HG03460 (cell line): Measurements from ENCODE around the gene EMC7.
"Not testable (repeated sequence)": the region's sequence is repeated elsewhere in the genome, so short reads cannot be mapped to it uniquely, and the experiment has no call there.

ENCODE experiments used
- ATAC-seq: cut with Tn5 transposase; IDR thresholded peaks from one replicate; pipeline ENCODE4 v1.9.1; 2021; ENCODE audit not compliant: unreplicated experiment

Gene EMC7

DNA sequence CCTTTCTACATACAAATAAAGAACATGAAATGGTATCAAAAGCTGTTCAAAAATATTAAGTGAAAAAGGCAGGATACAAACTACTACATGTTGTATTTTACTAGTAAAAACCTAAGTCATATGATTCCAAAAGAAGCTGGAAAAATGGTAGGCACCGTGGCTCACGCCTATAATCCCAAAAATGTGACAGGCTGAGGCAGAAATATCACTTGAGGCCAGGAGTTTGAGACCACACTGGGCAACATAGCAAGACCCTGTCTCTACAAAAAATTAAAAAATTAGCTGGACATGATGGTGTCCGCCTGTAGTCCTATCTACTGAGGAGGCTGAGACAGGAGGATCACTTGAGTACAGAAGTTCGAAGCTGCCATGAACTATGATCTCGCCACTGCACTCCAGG is 1.7 kb downstream of the EMC7 start:
- ATAC-seq = no peak

GRCh38 chr15:34085746-34086145 is 15.9 kb downstream of the EMC7 start:
- no peak for ATAC-seq

DNA sequence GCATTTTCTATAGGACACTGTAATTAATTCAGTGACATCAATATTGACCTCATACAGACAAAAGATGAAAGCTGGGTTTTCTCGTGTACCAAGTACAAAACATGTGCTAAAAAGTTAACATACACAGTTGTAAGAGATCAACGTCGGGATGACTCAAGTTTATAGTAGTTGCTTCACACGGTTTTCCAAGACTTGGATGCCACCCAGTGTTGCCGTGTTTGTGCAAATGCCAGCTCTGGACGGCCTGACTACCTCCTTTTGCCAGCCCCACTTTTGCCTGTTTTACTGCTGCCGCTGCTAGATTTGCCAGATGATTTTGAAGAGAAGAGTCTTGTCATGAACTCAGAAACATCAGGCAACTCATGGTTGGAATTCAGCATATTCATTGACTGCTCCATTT is 17.6 kb downstream of the EMC7 start:
- no peak for ATAC-seq

DNA sequence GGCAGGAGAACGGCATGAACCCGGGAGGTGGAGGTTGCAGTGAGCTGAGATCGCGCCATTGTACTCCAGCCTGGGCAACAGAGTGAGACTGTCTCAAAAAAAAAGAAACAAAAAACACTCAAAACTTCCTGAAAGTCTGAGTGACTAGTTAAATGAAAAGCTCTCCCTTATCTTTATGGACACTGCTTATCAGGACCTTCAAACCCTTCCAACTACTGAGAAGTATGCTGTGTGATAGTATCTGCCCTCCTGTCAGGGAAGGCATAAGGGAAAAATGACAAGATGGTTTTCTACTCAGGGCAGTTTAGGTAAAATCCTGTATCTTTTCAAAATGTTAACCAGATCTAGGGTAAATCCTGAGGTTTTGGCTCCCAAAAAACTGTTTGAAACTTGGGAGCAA is 21.8 kb downstream of the EMC7 start:
- no peak for ATAC-seq

DNA sequence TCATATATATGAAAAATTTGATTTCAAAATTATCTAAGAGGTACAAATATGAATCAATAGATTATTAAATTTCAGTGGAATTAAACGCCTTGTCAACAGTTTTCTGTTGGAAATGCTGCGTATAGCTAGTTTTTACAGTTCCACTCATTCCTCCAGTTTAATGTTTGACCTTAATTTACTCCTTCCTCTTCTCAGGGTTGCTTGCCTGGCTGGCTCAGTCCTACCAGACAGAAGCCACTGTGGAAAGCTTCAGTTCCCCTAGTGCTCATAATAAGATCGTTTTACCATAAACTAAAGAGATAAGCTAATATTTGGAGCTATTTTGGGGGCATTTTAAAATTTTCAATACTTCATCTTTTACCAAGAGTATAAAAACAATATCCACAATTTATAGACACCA is 22.8 kb downstream of the EMC7 start:
- ATAC-seq = no peak

DNA sequence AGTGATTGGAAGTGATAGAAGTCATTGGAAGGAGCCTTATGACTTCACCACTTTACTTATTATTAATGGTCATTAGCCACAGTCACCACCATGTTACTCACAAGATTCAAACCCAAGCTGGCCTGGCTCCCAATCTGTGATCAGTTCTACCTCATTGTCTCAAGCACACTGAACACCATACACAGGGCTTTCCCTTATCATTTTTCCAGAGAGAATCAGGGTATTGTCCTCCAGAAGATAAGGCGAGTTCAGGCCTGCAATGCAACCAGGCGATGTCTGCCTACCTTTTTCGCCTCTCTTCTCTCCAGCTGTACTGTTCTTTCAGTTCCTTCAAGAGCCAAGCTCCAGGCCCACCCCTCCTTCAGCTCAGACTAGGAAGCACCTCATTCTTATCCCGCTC is 24.9 kb downstream of the EMC7 start:
- ATAC-seq = no peak

DNA sequence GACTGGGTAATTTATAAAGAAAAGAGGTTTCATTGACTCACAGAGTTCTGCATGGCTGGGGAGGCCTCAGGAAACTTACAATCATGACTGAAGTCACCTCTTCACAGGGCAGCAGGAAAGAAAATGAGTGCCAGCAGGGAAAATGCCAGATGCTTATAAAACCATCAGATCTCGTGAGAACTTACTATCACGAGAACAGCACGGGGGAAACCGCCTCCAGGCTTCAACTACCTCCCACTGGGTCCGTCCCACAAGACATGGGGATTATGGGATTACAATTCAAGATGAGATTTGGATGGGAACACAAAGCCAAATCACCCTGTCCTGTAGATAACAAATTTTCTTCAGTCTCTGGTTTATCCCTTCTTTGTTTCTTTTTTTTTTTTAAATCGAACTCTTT is 31.7 kb downstream of the EMC7 start:
- no peak for ATAC-seq

- no peak for ATAC-seq
Measured at GRCh38 chr15:34065941-34066340, 35.7 kb downstream of the EMC7 start.

DNA sequence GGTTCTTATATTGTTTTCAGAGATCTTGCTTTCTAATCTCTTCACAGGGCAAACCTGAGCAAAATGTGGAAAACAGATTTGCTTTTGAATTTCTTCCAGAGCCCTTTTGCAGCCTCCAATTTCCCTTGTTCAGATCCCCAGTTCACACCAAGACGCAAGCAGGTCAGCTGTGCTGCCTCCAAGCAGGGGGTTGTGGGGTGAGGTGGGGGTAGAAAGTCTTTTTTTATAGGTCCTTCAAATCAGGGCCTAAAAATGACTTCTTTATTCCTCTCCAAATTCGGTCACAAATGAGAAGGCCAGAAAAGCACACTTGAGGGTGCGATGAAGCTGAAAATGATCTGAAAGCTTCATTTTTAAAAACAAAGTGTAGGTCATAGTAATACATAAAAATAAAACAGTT is 36.4 kb downstream of the EMC7 start:
- no peak for ATAC-seq

- ATAC-seq = no peak
Measured at GRCh38 chr15:34064438-34064837, 37.2 kb downstream of the EMC7 start.

- ATAC-seq = no peak
Measured at GRCh38 chr15:34059946-34060345, 41.7 kb downstream of the EMC7 start.

DNA sequence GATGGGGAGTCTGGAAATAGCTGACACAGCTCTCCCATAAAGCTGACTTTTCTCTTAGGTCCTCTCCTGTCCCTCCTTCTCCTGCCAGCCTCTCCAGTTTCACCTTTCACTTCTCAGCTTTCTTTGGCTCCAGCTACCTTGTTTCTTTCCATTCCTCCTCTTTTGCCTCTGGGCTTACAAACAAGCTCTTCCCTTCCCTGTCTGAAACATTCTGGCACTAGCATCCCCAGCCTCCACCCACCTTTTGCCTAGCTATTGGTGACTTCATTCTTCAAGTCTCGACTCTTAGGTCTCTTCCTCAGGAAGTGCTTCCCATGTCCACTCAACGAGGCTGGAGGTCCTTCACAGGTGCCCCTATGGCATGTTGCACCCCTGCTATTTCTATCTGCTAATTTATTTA is 42.2 kb downstream of the EMC7 start:
- ATAC-seq = no peak

- no peak for ATAC-seq
Measured at GRCh38 chr15:34056911-34057310, 44.8 kb downstream of the EMC7 start.

DNA sequence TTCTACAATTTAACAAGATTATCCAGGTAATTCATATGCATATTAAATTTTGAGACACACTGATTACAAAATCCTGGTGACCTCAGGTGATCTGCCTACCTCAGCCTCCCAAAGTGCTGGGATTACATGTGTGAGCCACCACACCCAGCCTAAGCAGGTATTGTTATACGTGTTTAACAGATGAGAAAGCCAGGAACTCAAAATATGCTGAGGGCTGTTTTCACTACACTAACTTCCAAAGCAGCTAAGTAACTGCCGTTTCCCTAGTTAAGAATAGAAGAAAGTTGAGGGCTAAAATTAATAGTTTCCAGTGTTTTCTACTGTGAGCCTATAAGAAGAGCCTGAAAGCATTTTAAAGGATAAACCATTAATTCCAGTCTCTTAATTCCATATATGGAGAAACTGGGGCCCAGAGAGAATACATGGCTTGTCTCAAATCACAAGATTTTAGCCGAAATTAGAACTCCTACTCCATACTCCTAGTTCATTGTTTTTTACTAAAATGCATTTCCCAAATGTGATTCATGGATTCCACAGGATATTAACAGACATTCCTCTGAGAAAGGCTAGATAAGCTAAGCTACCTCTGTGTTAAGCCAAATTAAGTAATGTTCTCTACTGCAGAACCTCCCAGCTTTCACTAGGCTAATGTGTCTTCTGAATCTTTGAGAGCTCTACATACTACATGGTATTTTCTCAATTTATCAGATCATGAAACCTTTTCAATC is 45.6 kb downstream of the EMC7 start:
- no peak for ATAC-seq

DNA sequence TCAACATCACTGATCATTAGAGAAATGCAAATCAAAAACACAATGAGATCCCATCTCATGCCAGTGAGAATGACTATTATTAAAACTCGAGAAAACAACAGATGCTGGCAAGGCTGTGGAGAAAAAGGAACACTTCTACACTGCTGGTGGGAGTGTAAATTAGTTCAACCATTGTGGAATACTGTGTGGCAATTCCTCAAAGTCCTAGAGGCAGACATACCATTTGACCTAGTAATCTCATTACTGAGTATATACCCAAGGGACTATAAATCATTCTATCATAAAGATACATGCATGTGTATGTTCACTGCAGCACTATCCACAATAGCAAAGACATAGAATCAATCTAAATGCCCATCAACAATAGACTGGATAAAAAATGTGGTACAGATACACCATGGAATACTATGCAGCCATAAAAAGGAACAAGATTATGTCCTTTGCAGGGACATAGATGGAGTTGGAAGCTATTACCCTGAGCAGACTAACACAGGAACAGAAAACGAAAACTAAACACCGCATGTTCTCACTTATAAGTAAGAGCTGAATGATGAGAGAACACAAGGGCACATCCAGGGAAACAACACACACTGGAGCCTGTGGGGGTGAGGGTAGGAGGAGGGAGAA is 47.5 kb downstream of the EMC7 start:
- ATAC-seq = no peak

- not testable (repeated sequence) for ATAC-seq
Measured at GRCh38 chr15:34050385-34050784, 51.3 kb downstream of the EMC7 start.

GRCh38 chr15:34049112-34049511 is 52.5 kb downstream of the EMC7 start:
- ATAC-seq = no peak

GRCh38 chr15:34047893-34048775 is 53.5 kb downstream of the EMC7 start:
- no peak for ATAC-seq

- no peak for ATAC-seq
Measured at GRCh38 chr15:34046471-34047145, 55.1 kb downstream of the EMC7 start.

DNA sequence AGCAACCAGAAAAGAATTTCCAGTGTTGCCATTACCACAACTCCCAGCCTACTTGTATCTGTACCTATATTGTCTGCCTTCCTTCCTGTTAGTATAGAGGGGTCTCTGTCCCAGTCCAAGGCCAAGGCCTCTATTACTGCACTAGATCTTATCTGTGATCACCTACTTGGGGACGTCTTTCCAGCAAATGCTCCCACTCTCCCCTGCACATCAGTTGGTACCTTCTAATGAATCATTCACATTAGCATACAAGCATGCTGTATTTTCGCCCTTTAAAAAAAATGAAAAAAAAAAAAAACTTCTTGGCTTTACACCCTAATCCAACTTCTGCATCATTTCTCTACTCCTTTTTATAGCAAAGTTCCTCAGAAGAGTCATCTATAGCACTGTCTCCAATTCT is 57.8 kb downstream of the EMC7 start:
- no peak for ATAC-seq

DNA sequence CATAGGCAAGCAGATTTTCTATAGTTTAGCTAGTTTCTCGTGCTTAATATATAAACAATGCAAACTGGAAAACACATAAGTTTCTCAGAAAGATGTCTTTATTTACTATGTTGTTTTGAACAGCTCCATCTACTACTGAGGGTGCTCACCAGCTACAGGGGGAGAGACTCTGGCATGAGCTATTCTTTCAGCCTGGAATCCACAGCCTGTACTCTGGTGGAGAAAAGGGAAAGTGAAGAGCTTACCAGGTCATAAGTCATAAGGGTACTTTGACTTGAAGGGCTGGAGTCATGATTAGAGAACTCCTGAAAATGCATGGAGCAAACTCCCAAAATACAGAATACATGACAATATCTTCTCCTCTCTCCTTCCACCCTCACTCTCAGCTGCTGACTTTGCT is 58.3 kb downstream of the EMC7 start:
- ATAC-seq = no peak

- no peak for ATAC-seq
Measured at GRCh38 chr15:34039790-34040113, 61.9 kb downstream of the EMC7 start.
